ENCODE results near the gene ABCA13. TPM values are rescaled to one million over a fixed set of nuclear protein-coding genes. Genes with fewer than 3 reads are reported as not detected.
"Not testable (repeated sequence)": the region's sequence is repeated elsewhere in the genome, so short reads cannot be mapped to it uniquely, and the experiment has no call there.

The ABCA13 gene
- total RNA-seq, 2 experiments from 2014 or later: 0.08 to 0.45 TPM

GRCh38 chr7:48177271-48177670, 6.0 kb downstream of the ABCA13 start:
- DNase-seq (no peak), ATAC-seq (no peak)
- Mint-ChIP-seq H3K4me3 (no peak overlapping the region), H3K36me3 (ENCODE audit: low read depth) (no peaks in the 10 kb centered on the region), H3K27ac (no peak overlapping the region), H3K9me3 (ENCODE audit: insufficient read depth) (no peaks in the 10 kb centered on the region), H3K27me3 (ENCODE audit: low read depth) (peaks cover 6% of the 10 kb centered on the region), H3K4me1 (ENCODE audit: low read depth) (no peaks in the 10 kb centered on the region)
- POLR2A ChIA-PET: no interaction called here
- CTCF ChIA-PET: interaction anchor here (2.0 kb wide), 1 partner anchor 232 kb away, joined by 7 read pairs; no protein-coding TSS in a partner anchor

DNA sequence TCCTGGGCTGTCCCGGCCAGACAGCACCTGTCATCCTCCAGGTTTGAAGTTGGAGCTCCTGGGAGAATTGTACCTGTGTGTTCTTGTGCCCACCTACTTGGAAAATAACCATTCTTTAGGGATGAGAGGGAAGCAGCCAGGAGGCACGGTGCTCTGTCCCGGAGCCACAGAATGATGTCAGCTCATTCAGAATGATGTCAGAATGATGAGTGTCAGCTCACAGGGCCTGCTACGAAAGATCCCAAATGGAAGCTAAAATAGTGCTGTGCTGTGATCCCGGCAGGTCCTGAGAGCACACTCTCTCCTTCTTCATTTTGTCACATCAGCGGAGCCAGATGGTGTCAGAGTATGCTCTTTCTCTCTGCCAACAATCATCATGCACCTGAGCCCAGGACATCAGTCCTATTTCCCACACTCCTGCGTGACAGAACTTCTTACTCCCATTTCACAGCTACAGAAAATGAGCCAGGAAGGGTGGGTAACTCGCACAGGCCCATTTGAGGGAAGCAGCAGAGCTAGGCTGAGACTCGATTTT, 8.3 kb downstream of the ABCA13 start:
- DNase-seq (no peak), ATAC-seq (no peak)
- Mint-ChIP-seq H3K36me3 (ENCODE audit: low read depth) (no peaks in the 10 kb centered on the region), H3K27ac (no peak overlapping the region), H3K27me3 (ENCODE audit: low read depth) (peaks cover 6% of the 10 kb centered on the region), H3K4me1 (ENCODE audit: low read depth) (no peaks in the 10 kb centered on the region), H3K9me3 (ENCODE audit: insufficient read depth) (no peaks in the 10 kb centered on the region), H3K4me3 (no peak overlapping the region)
- ChIA-PET CTCF (no interaction called here), POLR2A (no interaction called here)

DNA sequence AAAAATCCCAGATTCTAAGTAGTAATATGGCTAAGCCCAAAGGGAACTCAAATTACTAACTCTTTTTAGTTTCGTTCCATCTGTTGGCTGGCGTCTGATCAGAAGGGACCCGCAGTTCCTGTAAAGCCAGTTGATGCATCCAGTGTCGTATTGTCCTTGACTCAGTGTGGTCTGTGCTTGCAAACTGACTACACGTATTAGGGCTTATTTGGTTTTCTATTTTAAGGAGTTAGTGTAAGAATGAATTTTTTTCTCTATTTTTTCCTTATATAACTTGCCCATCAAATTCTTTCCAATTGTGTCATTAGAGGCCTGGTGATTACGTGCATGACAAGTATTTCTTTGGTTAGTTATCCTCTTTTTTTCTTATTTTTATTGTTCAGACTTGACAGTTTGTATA, 9.7 kb downstream of the ABCA13 start:
- CTCF ChIA-PET: no interaction called here
- ATAC-seq: no peak
- peaks cover 7% of the 10 kb centered on the region for H3K27me3 Mint-ChIP-seq (ENCODE audit: low read depth)
- H3K4me3 Mint-ChIP-seq: no peak overlapping the region
- H3K9me3 Mint-ChIP-seq (ENCODE audit: insufficient read depth): no peaks in the 10 kb centered on the region
- no peak overlapping the region for H3K27ac Mint-ChIP-seq
- no peaks in the 10 kb centered on the region for H3K36me3 Mint-ChIP-seq (ENCODE audit: low read depth)
- no peaks in the 10 kb centered on the region for H3K4me1 Mint-ChIP-seq (ENCODE audit: low read depth)
- POLR2A ChIA-PET: no interaction called here
- DNase-seq: no peak

DNA sequence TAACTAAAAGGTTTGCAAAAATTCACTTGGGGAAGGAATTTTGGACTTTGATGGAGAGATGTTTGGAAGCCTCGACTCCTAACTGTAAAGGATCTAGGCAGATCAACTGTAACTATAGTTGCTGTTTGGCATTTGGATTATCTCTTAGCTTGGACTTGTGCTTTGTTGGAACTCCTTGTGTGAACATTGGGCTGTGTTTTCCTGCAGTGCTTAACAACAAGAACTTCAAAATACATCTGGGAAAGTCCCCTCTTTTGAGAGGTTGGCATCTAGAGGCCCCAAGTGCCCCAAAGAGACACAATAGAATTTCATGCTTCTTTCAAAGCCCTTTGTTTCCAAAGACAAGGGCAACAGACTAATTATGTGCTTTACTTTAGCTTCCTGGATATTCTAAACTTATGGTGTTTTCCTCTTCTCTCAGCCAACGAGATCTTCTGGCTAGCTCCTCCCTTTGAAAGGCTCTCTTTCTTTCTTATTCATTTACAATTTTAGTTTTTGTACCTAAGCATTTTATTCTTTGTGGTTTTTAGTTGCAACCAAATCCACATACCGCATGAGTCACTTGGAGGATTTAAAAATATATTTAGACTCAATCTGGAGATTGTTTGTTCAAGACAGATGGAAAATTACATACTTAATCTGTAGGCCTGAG, 11.6 kb downstream of the ABCA13 start:
- DNase-seq (no peak), ATAC-seq (no peak)
- no peak overlapping the region for H3K27ac Mint-ChIP-seq
- no peaks in the 10 kb centered on the region for H3K36me3 Mint-ChIP-seq (ENCODE audit: low read depth)
- peaks cover 2% of the 10 kb centered on the region for H3K27me3 Mint-ChIP-seq (ENCODE audit: low read depth)
- H3K4me1 Mint-ChIP-seq (ENCODE audit: low read depth): no peaks in the 10 kb centered on the region
- ChIA-PET CTCF (no interaction called here), POLR2A (no interaction called here)
- H3K9me3 Mint-ChIP-seq (ENCODE audit: insufficient read depth): no peaks in the 10 kb centered on the region
- no peak overlapping the region for H3K4me3 Mint-ChIP-seq

DNA sequence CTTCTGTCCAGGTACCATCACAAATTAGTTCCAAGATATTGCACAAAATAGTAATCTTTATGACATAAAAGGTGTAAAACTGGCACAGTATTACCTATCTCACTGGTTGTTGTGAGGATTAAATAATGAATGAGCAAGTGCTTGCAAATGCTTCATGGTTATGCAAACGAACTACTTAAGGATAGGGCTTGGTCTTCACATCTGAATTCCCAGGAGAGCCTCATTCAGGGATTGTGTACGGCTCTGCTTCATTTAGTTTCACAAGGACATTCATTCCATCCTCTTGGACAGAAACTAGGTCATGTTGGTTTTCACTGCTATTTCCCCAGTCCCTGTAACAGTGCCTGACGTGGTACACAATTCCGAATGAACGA, 12.1 kb downstream of the ABCA13 start:
- Mint-ChIP-seq H3K9me3 (ENCODE audit: insufficient read depth) (no peaks in the 10 kb centered on the region), H3K4me1 (ENCODE audit: low read depth) (no peaks in the 10 kb centered on the region), H3K27ac (no peak overlapping the region), H3K27me3 (ENCODE audit: low read depth) (peaks cover 2% of the 10 kb centered on the region), H3K4me3 (no peak overlapping the region), H3K36me3 (ENCODE audit: low read depth) (no peaks in the 10 kb centered on the region)
- ChIA-PET CTCF (no interaction called here), POLR2A (no interaction called here)
- ATAC-seq (no peak), DNase-seq (no peak)

- Mint-ChIP-seq H3K9me3 (ENCODE audit: insufficient read depth) (no peaks in the 10 kb centered on the region), H3K27ac (no peak overlapping the region), H3K4me3 (no peak overlapping the region), H3K27me3 (ENCODE audit: low read depth) (peaks cover 2% of the 10 kb centered on the region), H3K36me3 (ENCODE audit: low read depth) (no peaks in the 10 kb centered on the region), H3K4me1 (ENCODE audit: low read depth) (no peaks in the 10 kb centered on the region)
- ChIA-PET CTCF (no interaction called here), POLR2A (no interaction called here)
- DNase-seq (no peak), ATAC-seq (no peak)
These were observed 12.7 kb downstream of the ABCA13 start for GRCh38 chr7:48183965-48184364.

DNA sequence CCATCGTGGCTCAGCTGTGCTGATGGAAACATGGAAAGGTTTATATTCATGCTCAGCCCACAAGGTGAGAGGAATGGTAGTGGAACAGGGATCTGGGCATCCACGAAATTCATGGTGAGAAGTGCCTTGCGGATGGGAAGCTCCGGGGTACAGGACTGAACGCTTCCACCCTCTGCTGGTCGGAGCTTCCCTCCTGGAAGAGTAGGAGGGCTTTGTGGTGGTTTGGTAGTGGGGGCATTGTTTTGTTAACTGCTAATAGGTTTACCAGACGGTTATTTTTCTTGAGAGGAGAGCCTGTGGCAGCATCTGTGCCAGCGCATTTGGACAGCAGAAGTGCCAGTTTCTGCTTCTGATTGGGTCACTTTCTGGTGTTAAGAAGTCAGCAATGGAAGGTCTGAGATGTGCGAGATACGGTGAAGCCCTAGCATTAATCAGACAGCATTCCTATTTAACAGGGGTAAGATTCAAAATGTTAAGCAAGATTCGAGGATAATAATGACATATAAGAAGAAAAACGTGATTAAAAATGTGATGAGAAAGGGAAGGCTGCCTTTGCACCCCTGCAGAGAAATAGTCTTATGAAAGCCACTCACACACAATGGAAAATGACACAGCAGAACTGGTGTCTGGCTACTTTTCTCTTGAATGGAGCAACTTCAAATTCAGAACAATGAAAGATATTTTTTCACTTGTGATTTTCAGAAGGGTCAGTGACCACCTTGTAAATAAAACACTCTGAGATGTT, 17.7 kb downstream of the ABCA13 start:
- POLR2A ChIA-PET: no interaction called here
- DNase-seq (no peak), ATAC-seq (no peak)
- Mint-ChIP-seq H3K4me3 (no peak overlapping the region), H3K27me3 (ENCODE audit: low read depth) (peaks cover 2% of the 10 kb centered on the region), H3K36me3 (ENCODE audit: low read depth) (no peaks in the 10 kb centered on the region), H3K9me3 (ENCODE audit: insufficient read depth) (no peaks in the 10 kb centered on the region), H3K27ac (no peak overlapping the region), H3K4me1 (ENCODE audit: low read depth) (no peaks in the 10 kb centered on the region)
- CTCF ChIA-PET: no interaction called here

DNA sequence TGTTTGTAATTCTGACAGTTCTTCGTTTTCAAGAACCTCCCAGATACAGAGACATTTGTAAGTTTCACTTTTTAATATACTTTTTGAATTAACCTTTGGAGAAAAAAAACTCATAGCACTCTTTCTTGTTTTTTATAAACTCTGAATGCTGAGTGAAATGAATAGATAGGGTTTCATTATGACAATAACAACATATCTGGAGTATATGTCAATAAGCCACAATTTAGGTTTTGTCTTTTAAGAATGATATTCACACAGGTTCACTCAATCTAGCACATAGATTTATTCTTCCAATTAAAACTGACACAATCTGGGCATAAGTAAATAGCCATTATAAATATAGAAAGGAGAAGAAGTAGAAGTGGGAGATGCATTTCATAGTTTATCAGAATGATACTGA, 21.7 kb downstream of the ABCA13 start:
- Mint-ChIP-seq H3K36me3 (ENCODE audit: low read depth) (no peaks in the 10 kb centered on the region), H3K9me3 (ENCODE audit: insufficient read depth) (no peaks in the 10 kb centered on the region), H3K4me3 (no peak overlapping the region), H3K27ac (no peak overlapping the region), H3K4me1 (ENCODE audit: low read depth) (no peaks in the 10 kb centered on the region), H3K27me3 (ENCODE audit: low read depth) (no peaks in the 10 kb centered on the region)
- DNase-seq (no peak), ATAC-seq (no peak)
- ChIA-PET CTCF (no interaction called here), POLR2A (no interaction called here)

GRCh38 chr7:48193421-48193820, 22.2 kb downstream of the ABCA13 start:
- Mint-ChIP-seq H3K4me1 (ENCODE audit: low read depth) (no peaks in the 10 kb centered on the region), H3K27ac (no peak overlapping the region), H3K9me3 (ENCODE audit: insufficient read depth) (no peaks in the 10 kb centered on the region), H3K27me3 (ENCODE audit: low read depth) (no peaks in the 10 kb centered on the region), H3K36me3 (ENCODE audit: low read depth) (no peaks in the 10 kb centered on the region), H3K4me3 (no peak overlapping the region)
- ChIA-PET CTCF (no interaction called here), POLR2A (no interaction called here)
- DNase-seq: no peak
- no peak for ATAC-seq

- H3K4me3 Mint-ChIP-seq; H3K36me3 Mint-ChIP-seq (ENCODE audit: low read depth); H3K4me1 Mint-ChIP-seq (ENCODE audit: low read depth); H3K9me3 Mint-ChIP-seq (ENCODE audit: insufficient read depth); H3K27me3 Mint-ChIP-seq (ENCODE audit: low read depth); DNase-seq; H3K27ac Mint-ChIP-seq; CTCF ChIA-PET; ATAC-seq; POLR2A ChIA-PET: not testable (repeated sequence)
These were observed 29.8 kb downstream of the ABCA13 start for GRCh38 chr7:48200946-48201589.

DNA sequence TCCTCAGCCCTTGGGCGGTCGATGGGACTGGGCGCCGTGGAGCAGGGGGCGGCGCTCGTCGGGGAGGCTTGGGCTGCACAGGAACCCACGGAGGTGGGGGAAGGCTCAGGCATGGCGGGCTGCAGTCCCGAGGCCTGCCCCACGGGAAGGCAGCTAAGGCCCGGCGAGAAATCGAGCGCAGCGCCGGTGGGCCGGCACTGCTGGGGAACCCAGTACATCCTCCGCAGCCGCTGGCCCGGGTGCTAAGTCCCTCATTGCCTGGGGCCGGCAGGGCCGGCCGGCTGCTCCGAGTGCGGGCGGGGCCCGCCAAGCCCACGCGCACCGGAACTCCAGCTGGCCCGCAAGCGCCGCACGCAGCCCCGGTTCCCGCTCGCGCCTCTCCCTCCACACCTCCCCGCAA, 31.7 kb downstream of the ABCA13 start:
- H3K4me3 Mint-ChIP-seq; CTCF ChIA-PET; POLR2A ChIA-PET; DNase-seq; H3K27me3 Mint-ChIP-seq (ENCODE audit: low read depth); H3K9me3 Mint-ChIP-seq (ENCODE audit: insufficient read depth); H3K36me3 Mint-ChIP-seq (ENCODE audit: low read depth); ATAC-seq; H3K27ac Mint-ChIP-seq; H3K4me1 Mint-ChIP-seq (ENCODE audit: low read depth): not testable (repeated sequence)

DNA sequence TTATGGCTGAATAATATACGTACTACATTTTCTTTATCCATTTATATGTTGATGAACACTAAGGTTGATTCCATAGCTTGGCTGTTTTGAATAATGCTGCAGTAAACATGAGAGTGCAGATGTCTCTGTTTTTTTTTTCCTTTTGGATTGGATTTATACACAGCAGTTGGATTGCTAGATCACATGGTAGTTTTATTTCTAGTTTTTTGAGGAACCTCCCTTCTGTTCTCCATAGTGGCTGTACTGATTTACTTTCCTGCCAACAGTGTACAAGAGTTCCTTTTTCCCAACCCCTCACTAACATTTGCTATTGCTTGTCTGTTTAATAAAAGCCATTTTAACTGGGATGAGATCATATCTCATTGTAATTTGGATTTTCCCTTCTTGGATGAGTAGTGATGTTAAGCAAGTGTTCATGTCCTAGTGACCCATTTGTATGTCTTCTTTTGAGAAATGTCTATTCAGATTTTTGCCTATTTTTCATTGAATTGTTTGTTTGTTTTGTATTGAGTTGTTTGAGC, 36.0 kb downstream of the ABCA13 start:
- Mint-ChIP-seq H3K4me3 (no peak overlapping the region), H3K9me3 (ENCODE audit: insufficient read depth) (no peaks in the 10 kb centered on the region), H3K27me3 (ENCODE audit: low read depth) (peaks cover 8% of the 10 kb centered on the region), H3K4me1 (ENCODE audit: low read depth) (no peaks in the 10 kb centered on the region), H3K27ac (no peak overlapping the region), H3K36me3 (ENCODE audit: low read depth) (no peaks in the 10 kb centered on the region)
- DNase-seq (no peak), ATAC-seq (no peak)
- CTCF ChIA-PET: no interaction called here
- POLR2A ChIA-PET: no interaction called here

Data from activated CD8-positive, alpha-beta T cell treated with anti-CD3 and anti-CD28 coated beads, Interleukin-2, amount 10 ng/mL, durations not matched to agents 7 days and 5 days (primary cell).